Measurements from ENCODE around the gene FGFBP2.
"Not testable (repeated sequence)": the region's sequence is repeated elsewhere in the genome, so short reads cannot be mapped to it uniquely, and the experiment has no call there.

The FGFBP2 gene

GRCh38 chr4:15931451-15932210, 31.3 kb downstream of the FGFBP2 start:
- DNase-seq (ENCODE audit: low read depth in 2 of 3, low spot score in 1 of 3): no peak

DNA sequence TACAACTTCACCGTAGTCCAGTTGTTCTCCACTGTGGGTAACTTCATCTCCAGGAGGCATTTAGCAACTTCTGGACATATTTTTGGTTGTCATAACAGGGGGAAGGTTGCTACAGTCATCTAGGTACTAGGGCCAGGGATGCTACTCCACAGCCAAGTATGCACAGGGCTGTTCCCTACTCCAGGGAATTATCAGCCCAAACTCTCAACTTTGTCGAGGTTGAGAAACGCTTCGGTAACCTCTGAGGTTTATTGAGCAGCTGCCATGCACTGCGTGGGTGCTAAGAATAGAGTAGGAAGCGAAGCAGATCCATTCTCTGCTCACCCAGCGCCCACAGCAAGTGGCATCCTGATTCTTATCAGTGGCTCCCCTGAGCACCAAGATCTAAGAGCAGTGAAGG, 32.7 kb downstream of the FGFBP2 start:
- no peak for DNase-seq (ENCODE audit: low read depth in 2 of 3, low spot score in 1 of 3)

DNA sequence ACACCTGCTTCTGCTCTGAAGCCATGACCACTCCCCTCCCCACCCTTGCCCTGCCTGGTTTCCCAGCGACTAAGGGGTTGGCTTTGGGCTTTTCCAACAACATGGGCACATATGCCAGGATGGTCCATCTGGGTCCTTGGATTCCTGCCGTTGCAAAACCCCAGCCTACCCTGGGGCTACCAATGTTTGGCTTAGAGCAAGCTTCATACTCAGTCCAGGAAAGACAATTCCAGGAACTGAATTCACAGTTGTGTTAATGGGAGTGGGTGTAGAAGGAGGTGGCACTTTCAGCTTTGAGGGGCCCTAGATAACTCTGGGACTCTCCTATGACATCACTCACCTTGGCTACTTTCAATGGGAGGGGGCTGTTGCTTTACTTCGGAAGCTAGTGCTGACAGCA, 33.4 kb downstream of the FGFBP2 start:
- no peak for DNase-seq (ENCODE audit: low read depth in 2 of 3, low spot score in 1 of 3)

GRCh38 chr4:15928883-15929282, 34.1 kb downstream of the FGFBP2 start:
- no peak for DNase-seq (ENCODE audit: low read depth in 2 of 3, low spot score in 1 of 3)

- DNase-seq (ENCODE audit: low read depth in 2 of 3, low spot score in 1 of 3): no peak
Observed at GRCh38 chr4:15926486-15926885, 36.5 kb downstream of the FGFBP2 start.

- no peak for DNase-seq (ENCODE audit: low read depth in 2 of 3, low spot score in 1 of 3)
Observed at GRCh38 chr4:15925830-15926229, 37.1 kb downstream of the FGFBP2 start.

- no peak for DNase-seq (ENCODE audit: low read depth in 2 of 3, low spot score in 1 of 3)
Observed at GRCh38 chr4:15921592-15921932, 41.4 kb downstream of the FGFBP2 start.

DNA sequence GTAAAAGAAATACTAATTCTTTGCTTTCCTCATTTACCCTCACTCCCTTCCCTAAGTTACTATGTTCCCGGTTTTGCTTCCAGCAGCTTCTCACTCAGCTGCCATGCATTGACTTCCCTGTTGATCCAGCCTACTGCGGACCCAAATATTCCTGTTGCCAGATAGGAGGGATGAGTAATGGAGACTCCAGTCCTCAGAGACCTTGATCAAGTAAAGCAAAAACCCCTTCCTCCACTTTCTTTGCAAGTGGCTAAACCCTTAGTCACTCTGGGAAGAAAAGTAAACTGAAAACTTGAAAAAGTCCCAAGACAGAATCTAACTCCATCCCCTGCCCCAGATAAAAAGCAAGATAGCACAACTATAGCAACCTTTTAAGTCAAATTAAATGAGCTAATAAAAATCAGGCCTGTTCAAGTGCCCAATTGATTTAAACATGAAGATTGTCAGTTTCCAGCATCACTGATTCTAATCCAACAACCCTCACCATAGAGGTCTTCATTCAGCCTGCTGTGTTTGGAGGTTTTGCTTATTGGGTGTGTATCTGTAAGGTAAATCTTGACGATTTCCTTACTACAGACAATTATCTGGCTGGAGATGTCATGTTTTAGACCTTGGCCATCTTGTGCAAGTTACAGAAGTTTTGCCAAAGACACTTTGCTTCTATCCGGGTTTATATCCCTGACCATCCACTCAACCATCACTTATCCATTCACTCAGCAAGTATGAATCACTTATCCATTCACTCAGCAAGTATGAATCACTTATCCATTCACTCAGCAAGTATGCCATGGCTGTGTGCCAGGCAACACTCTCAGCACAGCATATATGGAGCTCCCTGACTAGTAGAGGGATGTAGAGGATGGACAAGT, 42.0 kb downstream of the FGFBP2 start:
- no peak for DNase-seq (ENCODE audit: low read depth in 2 of 3, low spot score in 1 of 3)

GRCh38 chr4:15918484-15919129, 44.4 kb downstream of the FGFBP2 start:
- DNase-seq (ENCODE audit: low read depth in 2 of 3, low spot score in 1 of 3): no peak

GRCh38 chr4:15917297-15917696, 45.7 kb downstream of the FGFBP2 start:
- no peak for DNase-seq (ENCODE audit: low read depth in 2 of 3, low spot score in 1 of 3)

DNA sequence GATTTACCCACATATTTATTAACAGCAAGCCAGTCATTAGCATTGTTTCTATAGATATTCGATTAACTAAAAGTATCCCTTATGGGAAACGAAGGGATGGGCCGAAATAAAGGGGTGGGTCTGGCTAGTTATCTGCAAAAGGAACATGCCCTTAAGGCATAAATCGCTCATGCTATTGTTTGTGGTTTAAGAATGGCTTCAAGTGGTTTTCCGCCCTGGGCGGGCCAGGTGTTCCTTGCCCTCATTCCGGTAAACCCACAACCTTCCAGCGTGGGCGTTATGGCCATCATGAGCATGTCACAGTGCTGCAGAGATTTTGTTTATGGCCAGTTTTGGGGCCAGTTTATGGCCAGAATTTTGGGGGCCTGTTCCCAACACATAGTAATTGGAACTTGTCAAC, 46.6 kb downstream of the FGFBP2 start:
- DNase-seq (ENCODE audit: low read depth in 2 of 3, low spot score in 1 of 3): not testable (repeated sequence)

GRCh38 chr4:15914736-15915135, 48.2 kb downstream of the FGFBP2 start:
- no peak for DNase-seq (ENCODE audit: low read depth in 2 of 3, low spot score in 1 of 3)

DNA sequence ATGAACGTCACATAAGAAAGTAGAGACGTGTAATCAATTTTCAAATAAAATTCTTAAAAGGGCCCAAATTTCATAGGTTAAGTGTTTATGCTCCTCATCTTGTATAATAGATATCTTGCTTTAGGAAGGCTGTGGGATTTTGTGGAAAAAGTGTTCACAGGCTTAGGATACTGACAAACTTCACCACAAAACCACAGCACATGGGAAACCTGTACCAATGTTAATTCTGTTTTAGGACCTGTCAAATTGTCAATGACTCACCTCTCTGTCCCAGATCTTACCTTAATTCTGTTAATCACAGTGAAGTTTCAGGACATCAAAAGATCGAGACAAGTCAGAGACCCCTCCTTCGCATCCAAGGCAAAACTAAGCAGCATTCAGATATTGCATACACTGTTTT, 48.7 kb downstream of the FGFBP2 start:
- no peak for DNase-seq (ENCODE audit: low read depth in 2 of 3, low spot score in 1 of 3)

DNA sequence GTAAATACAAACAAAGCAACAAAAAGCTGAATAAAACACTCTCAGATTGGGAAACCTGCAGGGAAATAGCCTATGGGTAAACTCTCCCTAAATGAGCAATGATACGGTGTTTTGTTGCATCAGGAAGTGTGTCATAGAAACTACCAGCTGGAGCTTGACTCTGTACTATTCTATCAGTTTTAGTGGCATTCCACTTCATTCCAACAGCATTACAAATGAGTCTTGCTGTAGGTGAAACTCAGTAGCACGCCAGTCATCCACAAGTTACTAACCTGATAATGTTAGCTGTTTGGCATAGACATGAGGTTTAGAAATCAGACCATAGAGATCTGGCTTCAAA, 49.4 kb downstream of the FGFBP2 start:
- no peak for DNase-seq (ENCODE audit: low read depth in 2 of 3, low spot score in 1 of 3)

DNA sequence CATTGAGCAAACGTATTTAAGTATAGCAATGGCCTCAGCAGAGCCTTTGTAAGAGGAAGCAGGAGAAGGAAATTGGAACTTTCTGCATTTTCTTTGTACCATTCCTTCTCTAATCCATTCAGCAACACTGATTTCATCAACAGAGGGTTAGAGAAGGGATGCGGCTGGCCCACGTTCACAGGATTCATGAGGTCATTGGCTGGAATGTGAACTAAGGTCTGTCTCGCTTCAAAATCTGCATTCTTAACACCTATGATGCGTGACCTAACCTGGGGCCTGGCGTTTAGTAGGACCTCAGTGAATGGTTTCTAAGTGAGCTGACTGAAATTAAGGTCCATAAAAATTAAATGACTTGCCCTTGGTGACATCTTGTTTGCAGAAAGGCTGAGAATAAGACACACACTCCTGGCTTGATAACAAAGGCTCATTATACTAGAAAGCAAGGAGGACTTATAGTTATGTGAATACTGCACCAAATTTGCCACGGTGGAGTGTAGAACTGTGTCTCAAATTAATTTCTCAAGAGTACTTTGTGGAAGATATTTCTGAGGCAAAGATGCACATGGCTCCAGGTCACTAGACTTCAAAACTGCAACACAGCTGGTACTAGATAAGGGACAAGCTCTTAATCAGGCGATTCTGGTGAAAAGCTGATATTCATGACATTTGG, 49.9 kb downstream of the FGFBP2 start:
- DNase-seq (ENCODE audit: low read depth in 2 of 3, low spot score in 1 of 3): no peak

GRCh38 chr4:15912236-15912635, 50.7 kb downstream of the FGFBP2 start:
- DNase-seq (ENCODE audit: low read depth in 2 of 3, low spot score in 1 of 3): no peak
